GM18951 (cell line): Measurements from ENCODE around the gene PTGS1.
"Not testable (repeated sequence)": the region's sequence is repeated elsewhere in the genome, so short reads cannot be mapped to it uniquely, and the experiment has no call there.

Source experiments
- POLR2A ChIP-seq: IDR thresholded peaks from 4 replicates; pipeline ENCODE4 v1.6.1; 2011; ENCODE audit warnings: mild to moderate bottlenecking; ENCODE audit not compliant: insufficient read length, insufficient read depth; ENCODE audit errors: extremely low read depth
- in situ Hi-C: fragments of 300-500 bp; cut with MboI; formaldehyde crosslinking; loops from one replicate; pipeline ENCODE4 v1.12.0; 2022; ENCODE audit warnings: low sequenced_read_pairs, mixed read lengths, inconsistent platforms; ENCODE audit not compliant: unreplicated experiment

PTGS1 gene

GRCh38 chr9:122389799-122390481 lies 19.1 kb downstream of the PTGS1 start:
- in situ Hi-C loops, result no loop called here
- no peak for TF ChIP-seq POLR2A

- no peak for TF ChIP-seq POLR2A
- in situ Hi-C loops, result no loop called here
Observed at GRCh38 chr9:122392284-122392683, 21.5 kb downstream of the PTGS1 start.

- in situ Hi-C loops, result no loop called here
- no peak for TF ChIP-seq POLR2A
Observed at GRCh38 chr9:122392714-122393113, 21.9 kb downstream of the PTGS1 start.

GRCh38 chr9:122393284-122393983 lies 22.6 kb downstream of the PTGS1 start:
- no peak for TF ChIP-seq POLR2A
- in situ Hi-C loops, result no loop called here

GRCh38 chr9:122394265-122395125 lies 23.7 kb downstream of the PTGS1 start:
- no peak for TF ChIP-seq POLR2A
- in situ Hi-C loops, result no loop called here

GRCh38 chr9:122396614-122397148 lies 25.9 kb downstream of the PTGS1 start:
- TF ChIP-seq POLR2A, result no peak
- in situ Hi-C loops, result no loop called here

GRCh38 chr9:122397749-122398148 lies 26.9 kb downstream of the PTGS1 start:
- in situ Hi-C loops, result no loop called here
- no peak for TF ChIP-seq POLR2A

GRCh38 chr9:122398371-122398924 lies 27.6 kb downstream of the PTGS1 start:
- in situ Hi-C loops, result no loop called here
- TF ChIP-seq POLR2A, result no peak

- no peak for TF ChIP-seq POLR2A
Observed at GRCh38 chr9:122401896-122402295, 31.1 kb downstream of the PTGS1 start.

GRCh38 chr9:122402403-122402871 lies 31.6 kb downstream of the PTGS1 start:
- in situ Hi-C loops, result no loop called here
- TF ChIP-seq POLR2A, result no peak

More at GRCh38 chr9:122401896-122402295, 31.1 kb downstream of the PTGS1 start:
- in situ Hi-C loops, result no loop called here

GRCh38 chr9:122402874-122403273 lies 32.0 kb downstream of the PTGS1 start:
- no peak for TF ChIP-seq POLR2A
- in situ Hi-C loops, result no loop called here

- TF ChIP-seq POLR2A, result no peak
- in situ Hi-C loops, result no loop called here
Observed at GRCh38 chr9:122403381-122404000, 32.7 kb downstream of the PTGS1 start.

GRCh38 chr9:122405304-122406069 lies 34.7 kb downstream of the PTGS1 start:
- in situ Hi-C loops, result not testable (repeated sequence)
